Parathyroid adenoma (tissue), 2 donors: ENCODE measurements around the gene CCDC6.
"Not testable (repeated sequence)": the region's sequence is repeated elsewhere in the genome, so short reads cannot be mapped to it uniquely, and the experiment has no call there.

Experiments used
- H2AFZ ChIP-seq: fragments of 300-600 bp; sonication (generic); one replicate; pipeline ENCODE4 v1.7.0; 2017; ENCODE audit warnings: antibody characterized with exemption, mild to moderate bottlenecking
- H3K27ac ChIP-seq: fragments of 300-600 bp; sonication (generic); one replicate; pipeline ENCODE4 v1.7.0; 2017
- H3K27me3 ChIP-seq: fragments of 300-600 bp; sonication (generic); one replicate; pipeline ENCODE4 v1.7.0; 2017; ENCODE audit warnings: low read length; ENCODE audit not compliant: control insufficient read depth, insufficient read depth
- H3K36me3 ChIP-seq: fragments of 300-600 bp; sonication (generic); one replicate; pipeline ENCODE4 v1.7.0; 2017; ENCODE audit warnings: low read length; ENCODE audit not compliant: control insufficient read depth, insufficient read depth
- H3K4me1 ChIP-seq: fragments of 300-600 bp; sonication (generic); one replicate; pipeline ENCODE4 v1.7.0; 2017; ENCODE audit warnings: control low read depth
- H3K4me2 ChIP-seq: fragments of 300-600 bp; sonication (generic); one replicate; pipeline ENCODE4 v1.7.0; 2017; ENCODE audit warnings: low read length
- H3K4me3 ChIP-seq: fragments of 300-600 bp; sonication (generic); one replicate; pipeline ENCODE4 v1.7.0; 2017; ENCODE audit warnings: low read depth, low read length
- H3K79me2 ChIP-seq: fragments of 300-600 bp; sonication (generic); one replicate; pipeline ENCODE4 v1.7.0; 2017; ENCODE audit warnings: control low read depth
- H3K9ac ChIP-seq: fragments of 300-600 bp; sonication (generic); one replicate; pipeline ENCODE4 v1.7.0; 2017; ENCODE audit warnings: mild to moderate bottlenecking
- H3K9me3 ChIP-seq: fragments of 300-600 bp; sonication (generic); one replicate; pipeline ENCODE4 v1.7.0; 2017; ENCODE audit warnings: low read length; ENCODE audit not compliant: control insufficient read depth
- TF ChIP-seq, protein P1 (sequence below): fragments of 300-600 bp; sonication (generic); IDR thresholded peaks from one replicate; pipeline ENCODE4 v1.7.0; 2017; ENCODE audit warnings: antibody characterized with exemption, mild to moderate bottlenecking
- donor health status: primary hyperparathyroidism.

Gene CCDC6

DNA sequence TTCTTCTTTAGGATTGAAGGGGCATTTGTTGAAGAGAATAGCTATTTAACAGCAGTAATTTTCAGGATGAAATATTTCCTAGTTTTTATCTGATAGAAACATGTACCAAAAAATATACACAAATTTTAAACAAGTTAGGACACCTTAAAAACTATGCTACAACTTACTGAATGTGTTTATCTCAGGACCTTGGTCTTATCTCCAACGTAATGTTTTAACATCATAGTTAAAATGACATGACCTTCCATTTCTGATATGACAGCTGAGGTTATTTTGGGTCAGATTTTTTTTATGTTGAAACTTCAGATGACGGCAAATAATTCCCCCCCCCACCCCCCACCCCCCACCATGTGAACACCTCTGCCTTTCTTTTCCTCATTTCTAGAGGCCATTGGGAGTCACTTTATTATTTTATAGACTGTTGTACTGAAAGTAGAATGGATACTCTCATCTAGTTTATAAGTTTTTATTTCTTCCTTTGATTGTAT, 161.1 kb downstream of the CCDC6 start:
- Histone ChIP-seq H3K36me3 (no peaks in the 10 kb centered on the region), H3K27ac (no peak overlapping the region), H2AFZ (no peak overlapping the region), H3K4me3 (no peak overlapping the region), H3K4me2 (no peak overlapping the region), H3K9ac (no peak overlapping the region), H3K27me3 (no peaks in the 10 kb centered on the region), H3K9me3 (no peaks in the 10 kb centered on the region), H3K79me2 (no peaks in the 10 kb centered on the region), H3K4me1 (no peaks in the 10 kb centered on the region)
- TF ChIP-seq, protein P1, sequence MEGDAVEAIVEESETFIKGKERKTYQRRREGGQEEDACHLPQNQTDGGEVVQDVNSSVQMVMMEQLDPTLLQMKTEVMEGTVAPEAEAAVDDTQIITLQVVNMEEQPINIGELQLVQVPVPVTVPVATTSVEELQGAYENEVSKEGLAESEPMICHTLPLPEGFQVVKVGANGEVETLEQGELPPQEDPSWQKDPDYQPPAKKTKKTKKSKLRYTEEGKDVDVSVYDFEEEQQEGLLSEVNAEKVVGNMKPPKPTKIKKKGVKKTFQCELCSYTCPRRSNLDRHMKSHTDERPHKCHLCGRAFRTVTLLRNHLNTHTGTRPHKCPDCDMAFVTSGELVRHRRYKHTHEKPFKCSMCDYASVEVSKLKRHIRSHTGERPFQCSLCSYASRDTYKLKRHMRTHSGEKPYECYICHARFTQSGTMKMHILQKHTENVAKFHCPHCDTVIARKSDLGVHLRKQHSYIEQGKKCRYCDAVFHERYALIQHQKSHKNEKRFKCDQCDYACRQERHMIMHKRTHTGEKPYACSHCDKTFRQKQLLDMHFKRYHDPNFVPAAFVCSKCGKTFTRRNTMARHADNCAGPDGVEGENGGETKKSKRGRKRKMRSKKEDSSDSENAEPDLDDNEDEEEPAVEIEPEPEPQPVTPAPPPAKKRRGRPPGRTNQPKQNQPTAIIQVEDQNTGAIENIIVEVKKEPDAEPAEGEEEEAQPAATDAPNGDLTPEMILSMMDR: no peak

DNA sequence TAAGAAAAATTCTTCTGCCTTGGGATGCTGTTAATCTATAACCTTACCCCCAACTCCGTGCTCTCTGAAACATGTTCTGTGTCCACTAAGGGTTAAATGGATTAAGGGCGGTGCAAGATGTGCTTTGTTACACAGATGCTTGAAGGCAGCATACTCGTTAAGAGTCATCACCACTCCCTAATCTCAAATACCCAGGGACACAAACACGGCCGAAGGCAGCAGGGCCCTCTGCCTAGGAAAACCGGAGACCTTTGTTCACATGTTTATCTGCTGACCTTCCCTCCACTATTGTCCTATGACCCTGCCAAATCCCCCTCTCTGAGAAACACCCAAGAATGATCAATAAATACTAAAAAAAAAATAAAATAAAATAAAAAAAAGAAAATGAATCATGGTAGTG, 161.6 kb downstream of the CCDC6 start:
- not testable (repeated sequence) for H3K4me2 ChIP-seq, H3K9ac ChIP-seq, H3K36me3 ChIP-seq, H2AFZ ChIP-seq, H3K79me2 ChIP-seq, H3K9me3 ChIP-seq, H3K4me1 ChIP-seq, H3K27me3 ChIP-seq, H3K27ac ChIP-seq, H3K4me3 ChIP-seq

DNA sequence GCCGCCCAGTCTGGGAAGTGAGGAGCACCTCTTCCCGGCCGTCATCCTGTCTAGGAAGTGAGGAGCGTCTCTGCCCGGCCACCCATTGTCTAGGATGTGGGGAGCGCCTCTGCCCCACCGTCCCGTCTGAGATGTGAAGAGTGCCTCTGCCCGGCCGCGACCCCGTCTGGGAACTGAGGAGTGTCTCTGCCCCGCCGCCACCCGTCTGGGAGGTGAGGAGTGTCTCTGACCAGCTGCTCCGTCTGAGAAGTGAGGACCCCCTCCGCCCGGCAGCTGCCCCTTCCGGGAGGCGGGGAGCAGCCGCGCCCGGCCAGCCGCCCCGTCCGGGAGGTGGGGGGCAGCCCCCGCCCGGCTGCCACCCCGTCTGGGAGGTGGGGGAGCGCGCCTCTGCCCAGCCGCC, 162.2 kb downstream of the CCDC6 start:
- not testable (repeated sequence) for H3K4me2 ChIP-seq

DNA sequence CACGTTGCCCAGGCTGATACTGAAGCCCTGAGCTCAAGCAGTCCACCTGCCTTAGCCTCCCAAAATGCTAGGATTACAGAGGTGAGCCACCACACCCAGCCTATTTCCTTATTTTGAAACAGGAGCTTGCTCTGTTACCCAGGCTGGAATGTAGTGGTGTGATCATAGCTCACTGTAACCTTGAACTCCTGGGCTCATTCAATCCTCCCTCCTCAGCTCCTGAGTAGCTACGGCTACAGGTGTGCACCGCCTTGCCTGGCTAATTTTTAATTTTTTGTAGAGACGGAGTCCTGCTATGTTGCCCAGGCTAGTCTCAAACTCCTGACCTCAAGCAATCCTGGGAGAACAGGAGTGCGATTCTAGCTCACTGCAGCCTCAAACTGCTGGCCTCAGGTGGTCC, 164.8 kb downstream of the CCDC6 start:
- TF ChIP-seq, protein P1: no peak
- H3K9me3 ChIP-seq: no peaks in the 10 kb centered on the region
- no peaks in the 10 kb centered on the region for H3K4me1 ChIP-seq
- H3K27ac ChIP-seq: no peak overlapping the region
- no peak overlapping the region for H3K4me2 ChIP-seq
- no peaks in the 10 kb centered on the region for H3K36me3 ChIP-seq
- no peak overlapping the region for H3K9ac ChIP-seq
- H3K79me2 ChIP-seq: no peaks in the 10 kb centered on the region
- H3K27me3 ChIP-seq: no peaks in the 10 kb centered on the region
- H2AFZ ChIP-seq: no peak overlapping the region
- H3K4me3 ChIP-seq: no peak overlapping the region

More for the DNA sequence above, 162.2 kb downstream of the CCDC6 start:
- not testable (repeated sequence) for H3K9ac ChIP-seq, H3K27ac ChIP-seq, H3K36me3 ChIP-seq, H3K79me2 ChIP-seq, H3K4me1 ChIP-seq, H3K27me3 ChIP-seq, H3K4me3 ChIP-seq, H2AFZ ChIP-seq, H3K9me3 ChIP-seq

DNA sequence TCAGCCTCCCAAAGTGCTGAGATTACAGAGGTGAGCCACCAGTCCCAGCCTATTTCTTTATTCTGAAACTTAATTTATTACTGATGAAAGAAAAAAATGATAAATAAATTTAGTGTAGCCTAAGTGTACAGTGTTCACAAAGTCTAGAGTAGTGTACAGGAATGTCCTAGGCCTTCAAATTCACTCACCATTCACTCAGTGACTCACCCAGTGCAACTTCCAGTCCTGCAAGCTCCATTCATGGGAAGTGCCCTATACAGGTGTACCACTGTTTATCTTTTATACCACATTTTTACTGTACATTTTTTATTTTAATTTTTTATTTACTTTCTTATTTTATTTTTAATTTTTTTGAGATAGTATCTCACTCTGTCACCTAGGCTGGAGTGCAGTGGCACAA, 165.3 kb downstream of the CCDC6 start:
- H3K4me1 ChIP-seq: no peaks in the 10 kb centered on the region
- no peaks in the 10 kb centered on the region for H3K36me3 ChIP-seq
- no peaks in the 10 kb centered on the region for H3K27me3 ChIP-seq
- no peak overlapping the region for H3K4me2 ChIP-seq
- H3K79me2 ChIP-seq: no peaks in the 10 kb centered on the region
- H3K4me3 ChIP-seq: no peak overlapping the region
- H3K9me3 ChIP-seq: no peaks in the 10 kb centered on the region
- TF ChIP-seq, protein P1: no peak
- H2AFZ ChIP-seq: no peak overlapping the region
- no peak overlapping the region for H3K27ac ChIP-seq
- H3K9ac ChIP-seq: no peak overlapping the region
